GM19468 (cell line): ENCODE results near the gene SEPHS2.

Experiments used
- ATAC-seq: cut with Tn5 transposase; IDR thresholded peaks from one replicate; pipeline ENCODE4 v1.9.1; 2021; ENCODE audit warnings: mild to moderate bottlenecking, moderate library complexity, moderate number of reproducible peaks; ENCODE audit not compliant: unreplicated experiment; ENCODE audit errors: extremely low read depth

SEPHS2 gene

GRCh38 chr16:30434852-30435251, 10.8 kb downstream of the SEPHS2 start:
- ATAC-seq, result no peak

GRCh38 chr16:30430428-30430970, 15.2 kb downstream of the SEPHS2 start:
- ATAC-seq, result no peak

GRCh38 chr16:30429678-30430427, 15.8 kb downstream of the SEPHS2 start, which contains the start of gene DCTPP1:
Gene DCTPP1, minus strand, starts transcription at chr16:30430030. Its CDS starts 50 bp downstream, at chr16:30429980.
- peak; percentile 88 for ATAC-seq

GRCh38 chr16:30429418-30429677, 16.3 kb downstream of the SEPHS2 start:
- no peak for ATAC-seq

GRCh38 chr16:30428055-30428454, 17.6 kb downstream of the SEPHS2 start:
- no peak for ATAC-seq

GRCh38 chr16:30421010-30421409, 24.7 kb downstream of the SEPHS2 start:
- no peak for ATAC-seq

- ATAC-seq, result no peak
Observed at GRCh38 chr16:30418350-30419181, 27.1 kb downstream of the SEPHS2 start.

- peak; percentile 62 for ATAC-seq
Observed at GRCh38 chr16:30417529-30418349, 27.9 kb downstream of the SEPHS2 start.

- no peak for ATAC-seq
Observed at GRCh38 chr16:30416624-30417528, 28.8 kb downstream of the SEPHS2 start.

GRCh38 chr16:30416047-30416603, 29.5 kb downstream of the SEPHS2 start:
- no peak for ATAC-seq

- ATAC-seq, result no peak
Observed at GRCh38 chr16:30414159-30414558, 31.5 kb downstream of the SEPHS2 start.

- ATAC-seq, result no peak
Observed at GRCh38 chr16:30413112-30413806, 32.4 kb downstream of the SEPHS2 start.

GRCh38 chr16:30409125-30410060, 36.3 kb downstream of the SEPHS2 start:
- no peak for ATAC-seq

GRCh38 chr16:30407804-30408534, 37.7 kb downstream of the SEPHS2 start:
- ATAC-seq, result no peak

- no peak for ATAC-seq
Observed at GRCh38 chr16:30407102-30407803, 38.4 kb downstream of the SEPHS2 start, which contains the start of gene ZNF771. Gene ZNF771, plus strand, starts transcription at chr16:30407606. Its CDS starts 448 bp downstream, at chr16:30408054.

- no peak for ATAC-seq
Observed at GRCh38 chr16:30406795-30407101, 38.9 kb downstream of the SEPHS2 start.
